Posterior cingulate gyrus (tissue), 11 donors: ENCODE data around the gene TNS3.
A peak's percentile ranks its signal among the peaks of the same experiment; 100 is the strongest.

ENCODE experiments used
- DNase-seq, 10 donors: peaks; one replicate each; pipeline versions ENCODE4 v3.0.0 to v3.0.0-alpha.2; 2020 to 2021; ENCODE audit warnings: mixed read lengths in 3 of 10
- intact Hi-C: fragments of 100-400 bp; cut with DNase I; formaldehyde crosslinking; loops from one replicate; pipeline ENCODE4 v1.15.1; 2023

TNS3 gene

DNA sequence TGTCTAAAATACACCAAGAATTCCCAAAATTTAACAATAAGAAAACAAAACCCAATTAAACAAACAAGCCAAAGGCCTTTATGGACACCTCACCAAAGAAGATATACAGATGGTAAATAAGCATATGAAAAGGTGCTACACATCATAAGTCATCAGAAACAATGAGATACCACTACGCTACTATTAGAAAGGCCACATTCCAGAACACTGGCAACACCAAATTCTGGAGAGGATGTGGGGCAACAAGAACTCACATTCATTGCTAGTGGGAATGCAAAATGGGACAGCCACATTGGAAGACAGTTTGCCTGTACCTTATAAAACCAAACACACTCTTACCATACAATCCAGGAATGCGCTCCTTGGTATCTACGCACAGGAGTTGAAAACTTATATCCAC, 291.4 kb downstream of the TNS3 start:
- DNase-seq = no peak
- intact Hi-C loops = no loop called here

DNA sequence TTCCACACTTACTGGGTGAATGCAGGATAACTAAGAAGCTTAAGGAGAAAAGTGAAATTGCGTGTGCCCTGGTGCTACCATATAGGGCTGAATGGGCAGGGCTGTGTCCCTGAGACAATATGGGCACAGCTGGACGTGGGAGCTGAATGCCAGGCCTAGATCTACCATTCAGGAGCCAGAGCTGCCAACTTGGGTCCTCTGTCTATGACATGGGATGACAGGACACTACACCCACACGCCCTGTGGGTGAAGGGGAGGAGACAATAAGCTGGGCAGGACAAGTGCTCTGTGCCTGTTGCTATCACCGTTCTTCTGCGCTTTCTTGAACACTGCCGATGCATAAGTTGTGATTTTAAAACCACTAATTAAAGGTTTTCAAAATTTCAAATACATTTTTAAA, 293.9 kb downstream of the TNS3 start:
- intact Hi-C loops = no loop called here

DNA sequence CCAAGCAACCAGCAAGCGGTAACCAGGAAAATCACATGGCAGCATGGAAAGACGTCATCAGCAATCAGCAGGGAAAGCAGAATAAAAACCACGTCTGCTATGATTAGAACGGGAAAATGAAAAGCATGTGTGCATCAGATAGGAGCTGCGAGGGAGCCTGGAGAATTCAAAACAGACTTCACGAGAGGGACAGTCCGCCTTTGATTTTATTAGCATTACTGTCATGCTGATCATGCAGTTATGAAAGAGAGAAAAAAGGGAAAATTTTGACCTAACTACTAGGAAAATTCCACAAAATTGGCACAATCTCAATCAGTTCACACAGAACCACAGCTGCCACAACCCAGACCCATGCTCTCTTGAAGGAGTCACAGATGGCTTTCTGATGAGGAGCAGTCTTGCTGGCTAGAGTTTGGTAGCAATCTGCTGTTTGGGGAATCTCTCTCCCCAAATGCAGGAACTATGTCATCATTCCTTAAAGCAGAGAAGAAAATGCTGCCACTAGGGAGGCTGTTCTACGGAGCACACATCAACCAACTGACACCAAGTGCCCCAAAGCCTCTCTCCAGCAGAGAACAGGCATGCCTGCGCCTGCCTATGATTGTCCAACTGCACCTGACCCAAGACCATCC, 295.9 kb downstream of the TNS3 start:
- DNase-seq = no peak
- intact Hi-C loops = no loop called here

More for the DNA sequence above, 293.9 kb downstream of the TNS3 start:
- DNase-seq = no peak

DNA sequence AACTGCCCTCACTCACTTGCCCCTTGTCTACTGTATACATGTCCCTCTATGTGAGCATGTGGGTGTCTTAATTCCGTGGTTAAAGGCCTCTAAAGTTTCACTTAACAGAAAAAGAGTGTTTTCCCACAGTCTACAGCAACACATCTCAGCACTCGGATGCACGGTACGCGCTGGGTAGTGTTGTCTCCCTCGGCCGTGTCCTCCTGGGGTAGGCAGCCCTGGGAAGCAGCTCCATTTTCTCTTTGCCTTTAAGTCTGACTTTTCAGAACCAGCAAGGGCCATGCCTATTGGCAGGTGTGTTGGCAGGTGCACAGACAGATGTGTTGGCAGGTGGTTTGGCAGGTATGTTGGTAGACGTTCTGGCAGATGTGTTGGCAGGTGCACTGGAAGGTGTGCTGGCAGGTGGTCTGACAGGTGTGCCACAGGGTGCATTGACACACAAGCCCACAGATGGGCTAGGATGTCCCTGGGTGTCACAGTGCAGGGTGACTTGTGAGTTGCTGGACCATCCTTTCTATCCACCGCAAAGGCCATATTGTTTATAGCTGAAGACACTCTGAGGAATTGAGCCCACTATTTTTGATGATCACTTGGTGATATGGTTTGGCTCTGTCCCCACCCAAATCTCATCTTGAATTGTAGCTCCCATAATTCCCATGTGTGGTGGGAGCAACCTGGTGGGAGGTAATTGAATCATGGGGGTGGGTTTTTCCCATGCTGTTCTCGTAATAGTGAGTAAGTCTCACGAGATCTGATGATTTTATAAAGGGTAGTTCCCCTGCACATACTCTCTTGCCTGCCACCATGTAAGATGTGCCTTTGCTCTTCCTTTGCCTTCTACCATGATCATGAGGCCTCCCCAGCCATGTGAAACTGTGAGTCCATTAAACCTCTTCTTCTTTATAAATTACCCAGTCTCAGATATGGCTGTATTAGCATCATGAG, 296.9 kb downstream of the TNS3 start:
- intact Hi-C loops = no loop called here
- DNase-seq = no peak

DNA sequence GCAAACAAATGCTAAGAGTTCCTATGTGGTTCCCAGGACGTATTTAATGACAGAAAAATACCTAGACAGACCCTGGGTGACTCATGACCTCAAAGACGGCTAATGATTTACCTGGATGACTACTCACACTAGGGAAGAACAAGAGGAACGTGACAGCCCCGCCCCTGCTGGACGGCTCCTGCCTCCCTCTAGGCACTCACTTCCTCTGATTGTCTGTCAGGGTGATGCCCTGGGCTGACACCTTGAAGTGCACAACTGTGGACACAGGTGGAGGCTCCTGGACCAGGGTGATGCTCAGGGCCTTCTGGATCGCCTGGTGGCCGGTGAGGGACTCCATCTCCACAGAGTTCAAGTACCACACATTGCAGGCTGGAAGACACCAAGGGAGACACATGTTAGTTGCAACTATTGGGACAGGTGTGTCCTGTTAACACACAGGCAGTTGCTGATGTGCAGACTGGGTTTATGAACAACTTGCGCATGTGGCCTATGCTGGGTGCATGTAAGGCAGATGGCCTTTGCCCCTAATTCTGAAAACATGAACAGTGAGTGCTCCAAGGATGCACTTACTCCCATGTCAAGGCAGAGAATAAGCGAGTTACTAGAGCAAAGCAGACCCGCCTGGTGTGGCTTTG, 298.3 kb downstream of the TNS3 start:
- peak in 1 of 10 donors; percentile 59 for DNase-seq
- intact Hi-C loops = no loop called here

DNA sequence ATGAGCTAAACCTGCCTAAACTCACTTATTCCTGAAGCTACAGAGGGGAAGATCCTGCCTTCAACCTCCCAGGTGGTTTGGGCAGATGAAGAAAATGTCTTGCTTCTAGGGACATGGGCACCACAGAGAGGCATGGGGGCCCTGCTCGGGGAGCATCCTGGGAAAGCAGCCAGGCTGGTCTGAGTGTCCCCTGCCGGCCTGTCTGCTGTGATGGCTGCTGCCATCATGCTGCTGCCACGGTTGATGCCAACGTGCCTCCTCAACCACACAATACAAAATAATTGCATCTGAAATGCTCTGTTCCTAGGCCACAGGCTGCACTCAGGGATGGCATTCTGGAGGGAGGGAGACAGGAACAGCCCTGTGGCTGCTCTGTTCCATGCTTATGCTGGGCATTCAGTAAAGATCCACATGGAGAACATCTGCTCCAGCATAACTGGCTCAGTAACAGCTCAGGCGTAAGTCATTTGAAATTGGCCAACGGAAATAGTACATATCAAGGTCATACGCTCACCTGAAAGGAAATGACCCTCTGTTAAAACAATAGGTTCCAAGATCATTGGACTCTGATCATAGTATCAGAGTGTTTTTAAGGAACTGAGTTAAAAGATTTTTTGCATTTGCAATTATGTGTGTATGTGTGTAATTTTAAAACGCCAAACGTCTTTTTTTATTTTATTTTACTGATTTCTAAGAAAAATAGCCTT, 299.0 kb downstream of the TNS3 start:
- DNase-seq = no peak
- intact Hi-C loops = no loop called here

DNA sequence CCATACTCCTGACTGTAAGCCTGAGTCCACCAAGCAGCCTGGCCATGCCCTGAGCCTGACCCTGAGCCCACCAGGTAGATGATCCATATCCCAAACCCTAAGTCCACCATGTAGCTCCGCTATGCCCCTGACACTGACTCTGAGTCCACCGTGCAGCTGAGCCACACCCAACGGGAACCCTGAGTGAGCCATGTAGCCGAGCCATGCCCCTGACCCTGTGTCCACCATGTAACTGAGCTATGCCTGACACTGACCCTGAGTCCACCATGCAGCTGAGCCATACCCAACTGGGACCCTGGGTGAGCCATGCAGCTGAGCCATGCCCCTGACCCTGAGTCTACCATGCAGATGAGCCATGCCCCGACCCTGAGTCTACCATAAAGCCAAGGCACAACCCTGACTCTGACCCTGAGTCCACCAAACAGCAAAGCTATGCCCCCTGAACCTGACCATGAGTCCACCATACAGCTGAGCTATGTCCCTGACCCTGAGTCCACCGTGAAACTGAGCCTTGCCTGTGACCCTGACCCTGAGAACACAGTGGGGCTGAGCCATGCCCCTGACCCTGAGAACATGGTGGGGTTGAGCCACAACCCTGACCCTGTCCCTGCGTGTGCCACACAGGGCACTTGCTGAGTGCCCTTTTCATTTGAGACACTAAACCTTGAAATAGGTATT, 299.8 kb downstream of the TNS3 start:
- intact Hi-C loops = no loop called here
- no peak for DNase-seq

DNA sequence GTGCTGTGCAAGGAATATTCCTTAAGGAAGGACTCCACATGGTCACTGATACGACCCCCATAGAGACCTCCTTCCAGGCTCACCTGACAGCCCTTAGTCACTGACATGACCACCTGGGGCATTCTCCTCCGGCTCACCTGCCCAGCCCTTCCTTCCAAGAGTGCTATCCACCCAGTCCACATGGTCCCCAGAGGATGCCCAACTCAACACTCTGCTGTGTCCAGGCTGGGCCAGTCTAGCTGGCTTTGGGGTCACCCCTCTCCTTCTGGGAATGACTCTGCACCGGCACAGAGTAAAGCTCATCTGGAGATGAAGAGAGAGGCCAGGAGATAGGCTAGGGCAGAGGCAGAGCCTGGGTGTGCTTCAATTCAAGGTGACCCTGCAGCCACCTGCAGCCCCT, 300.8 kb downstream of the TNS3 start:
- no peak for DNase-seq
- intact Hi-C loops = no loop called here

DNA sequence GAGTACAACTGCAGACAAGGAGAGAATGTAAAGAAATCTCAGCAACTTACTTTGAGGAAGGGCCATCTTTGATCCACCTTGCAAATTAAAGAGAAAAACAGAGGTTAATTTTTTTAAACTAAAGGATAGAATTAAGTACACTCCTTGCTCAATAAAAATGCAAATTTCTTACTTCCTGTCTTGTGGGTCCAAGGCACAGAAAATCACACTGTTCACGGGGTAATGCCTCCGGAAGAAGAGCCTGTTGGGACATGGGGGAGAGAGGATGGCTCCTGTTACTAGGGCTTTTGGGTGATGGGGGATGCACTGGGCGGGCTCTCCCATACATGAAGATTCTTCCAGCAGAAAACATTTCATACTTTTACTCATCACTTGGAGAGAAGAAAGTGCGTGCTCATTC, 301.8 kb downstream of the TNS3 start:
- no peak for DNase-seq
- intact Hi-C loops = no loop called here

DNA sequence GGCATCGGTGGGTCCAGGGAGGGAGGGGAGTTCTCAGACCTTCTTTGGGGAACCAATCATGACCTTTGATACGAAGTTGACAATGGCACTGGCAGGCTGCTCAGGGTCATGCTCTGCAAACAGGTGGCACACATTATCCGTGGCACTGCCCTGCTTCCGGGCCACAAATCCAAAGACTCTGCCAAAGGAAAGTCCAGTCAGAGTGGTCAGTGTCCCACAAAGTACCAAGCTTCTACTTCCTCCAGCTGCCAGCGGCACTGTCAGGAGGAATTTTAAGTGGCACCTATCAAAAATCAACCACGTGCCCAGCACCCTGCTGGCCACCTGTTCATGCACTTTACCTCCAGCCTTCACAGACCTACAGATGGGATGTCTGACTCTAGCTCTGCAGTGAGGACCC, 303.9 kb downstream of the TNS3 start:
- intact Hi-C loops = no loop called here
- no peak for DNase-seq

DNA sequence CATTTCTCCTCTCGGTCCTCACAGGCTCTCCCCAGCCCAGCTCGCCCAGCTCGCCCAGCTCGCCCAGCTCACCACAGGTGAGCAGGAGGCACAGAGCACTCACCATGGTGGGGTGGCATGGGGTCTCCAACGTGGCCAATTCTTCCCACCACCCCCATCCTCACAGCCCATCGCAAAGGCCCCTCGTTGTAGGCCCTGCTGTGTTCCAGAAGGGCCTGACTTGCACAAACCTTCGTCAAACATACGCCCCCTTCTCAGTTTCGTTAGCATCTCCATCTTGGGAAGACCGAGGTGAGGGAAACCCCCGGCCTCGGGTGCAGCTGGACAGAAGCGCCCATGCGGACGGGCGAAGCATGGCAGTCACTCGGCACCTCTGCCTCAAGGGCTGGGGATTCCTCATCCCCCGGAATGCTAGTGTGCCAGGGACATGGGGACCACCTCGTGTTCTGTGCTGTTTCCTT, 304.6 kb downstream of the TNS3 start:
- intact Hi-C loops = no loop called here
- DNase-seq = peak in 1 of 10 donors; percentile 70

DNA sequence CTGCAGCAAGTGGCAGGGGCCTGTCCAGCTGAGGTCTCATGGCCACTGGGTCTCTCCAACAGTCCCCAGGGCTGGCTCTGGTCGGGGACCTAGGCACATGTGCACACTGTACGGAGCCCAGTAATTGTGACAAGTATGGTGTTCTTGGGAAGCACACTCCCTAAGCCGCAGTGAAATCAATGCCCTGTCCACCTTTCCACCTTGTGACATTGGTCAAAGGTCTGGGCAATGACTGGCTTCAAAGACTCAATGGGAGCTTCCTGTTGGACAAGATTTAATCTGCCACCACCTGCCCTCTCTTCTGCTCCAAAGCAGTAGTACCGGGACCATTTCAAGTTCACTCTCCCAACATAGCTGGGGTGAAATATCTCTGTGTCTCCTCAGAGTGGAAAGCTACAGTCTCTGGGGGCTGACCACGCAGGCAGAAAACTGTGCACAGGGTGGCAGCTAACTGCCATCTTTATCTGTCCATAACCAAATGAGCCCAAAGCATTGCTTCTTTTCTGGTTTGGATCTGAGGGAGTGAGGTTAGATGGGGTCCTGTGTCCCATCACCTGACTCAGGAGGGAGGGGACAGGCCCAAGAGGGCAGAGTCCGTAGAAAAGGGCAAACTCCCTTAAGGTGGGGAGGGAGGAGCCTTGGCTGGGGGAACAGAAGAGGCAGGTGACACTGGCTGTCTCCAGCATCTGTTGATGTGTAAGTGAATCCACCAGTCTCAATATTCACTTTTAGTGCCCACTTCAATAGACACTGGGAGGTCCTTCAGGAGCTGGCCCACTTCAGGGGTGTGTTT, 307.7 kb downstream of the TNS3 start:
- intact Hi-C loops = no loop called here
- DNase-seq = no peak

DNA sequence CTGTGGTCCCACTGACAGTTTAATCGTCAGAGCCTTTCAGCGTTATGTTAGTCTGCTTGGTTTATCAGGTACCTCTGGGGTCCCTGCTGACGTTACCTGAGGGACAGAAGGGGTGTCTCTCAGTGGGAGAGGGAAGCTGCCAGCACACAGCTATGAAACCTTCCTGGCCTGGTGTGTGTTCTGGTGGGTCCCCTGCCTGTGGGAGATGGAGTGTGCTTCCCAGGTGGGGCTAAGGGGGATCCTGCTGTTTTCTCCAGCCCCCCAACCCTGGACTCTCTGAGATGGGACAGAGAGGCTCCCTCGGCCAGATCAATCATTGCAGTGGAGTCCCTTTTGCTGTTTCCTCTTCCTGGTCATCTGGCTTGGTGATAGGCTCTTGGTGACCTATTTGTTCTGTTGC, 308.8 kb downstream of the TNS3 start:
- intact Hi-C loops = no loop called here
- DNase-seq = no peak

DNA sequence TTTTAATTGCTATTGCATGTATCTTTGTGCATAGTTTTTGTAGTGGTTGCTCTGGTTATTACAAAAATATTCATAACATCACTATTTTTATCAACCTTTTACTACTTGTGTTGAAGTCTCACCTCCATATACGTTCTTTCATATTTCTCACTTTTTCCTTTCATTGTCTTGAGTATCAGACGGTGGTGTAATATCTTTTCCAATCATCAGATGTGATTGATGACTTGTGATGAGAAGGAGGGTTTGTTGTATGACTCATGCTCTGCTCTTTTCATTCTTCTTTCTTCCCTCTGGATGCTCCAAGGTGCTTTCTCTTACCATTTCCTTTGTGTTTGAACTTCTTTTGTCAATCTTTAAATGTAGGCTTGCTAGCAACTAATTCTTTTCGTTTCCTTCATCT, 310.2 kb downstream of the TNS3 start:
- DNase-seq = no peak
- intact Hi-C loops = no loop called here

DNA sequence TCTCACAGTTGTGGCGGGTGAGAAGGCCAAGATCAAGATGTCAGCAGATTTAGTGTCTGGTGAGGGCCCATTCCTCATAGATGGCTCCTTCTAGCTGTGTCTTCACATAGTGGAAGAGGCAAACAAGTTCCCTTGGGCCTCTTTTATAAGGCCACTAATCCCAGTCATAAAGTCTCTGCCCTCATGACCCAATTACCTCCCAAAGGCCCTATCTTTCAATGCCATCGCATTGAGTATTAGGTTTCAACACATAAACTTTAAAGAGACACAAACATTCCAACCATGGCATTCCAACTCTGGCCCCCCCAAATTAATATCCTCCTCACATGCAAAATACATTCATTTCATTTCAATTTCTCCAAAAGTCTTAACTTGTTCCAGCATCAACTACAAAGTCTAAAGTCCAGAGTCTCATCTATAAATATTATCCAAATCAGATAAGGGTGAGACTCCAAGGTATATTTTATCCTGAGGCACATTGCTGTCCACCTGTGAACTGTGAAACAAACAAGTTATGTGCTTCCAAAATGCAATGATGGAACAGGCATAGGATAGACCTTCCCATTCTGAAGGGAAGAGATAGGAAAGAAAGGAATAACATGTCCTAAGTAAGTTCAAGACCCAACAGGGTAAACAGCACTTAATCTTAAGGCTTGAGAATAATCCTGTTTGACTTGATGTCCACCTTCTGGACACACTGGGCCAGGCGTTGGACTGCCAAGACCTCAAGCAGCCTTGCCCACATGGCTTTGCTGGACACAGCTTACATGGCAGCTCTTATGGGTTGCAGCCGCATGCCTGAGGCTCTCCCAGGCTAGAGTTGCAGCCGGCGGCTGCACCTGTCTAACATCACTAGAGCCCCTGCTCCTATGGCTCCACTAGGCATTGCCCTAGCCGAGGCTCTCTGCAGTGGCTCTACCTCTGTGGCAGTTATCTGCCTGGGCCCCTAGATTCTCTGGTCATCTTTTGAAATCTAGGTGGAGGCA, 312.8 kb downstream of the TNS3 start:
- intact Hi-C loops = loop anchor here (5.0 kb wide), 1 partner anchor 163 kb away; no protein-coding TSS in a partner anchor
- no peak for DNase-seq

DNA sequence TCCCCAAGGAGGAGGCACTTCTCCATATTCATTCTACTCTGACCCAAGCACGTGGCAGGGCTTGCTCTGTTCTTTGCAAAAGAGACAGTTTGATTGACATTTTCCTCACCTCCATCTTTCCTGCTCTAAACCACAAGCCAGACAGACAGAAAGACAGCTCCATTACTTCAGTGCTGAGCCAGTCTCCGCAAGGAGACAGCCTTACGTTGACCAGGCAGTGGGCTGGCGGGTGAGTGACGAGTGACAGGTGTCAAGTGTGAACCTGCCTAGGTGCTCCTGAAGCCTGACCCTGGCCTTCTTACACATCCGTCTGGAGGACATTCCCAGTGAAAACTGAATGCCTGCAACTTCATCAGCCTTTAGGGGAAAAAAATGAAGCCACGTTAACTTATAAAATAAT, 314.6 kb downstream of the TNS3 start:
- intact Hi-C loops = loop anchor here (5.0 kb wide), 1 partner anchor 165 kb away; no protein-coding TSS in a partner anchor
- no peak for DNase-seq

DNA sequence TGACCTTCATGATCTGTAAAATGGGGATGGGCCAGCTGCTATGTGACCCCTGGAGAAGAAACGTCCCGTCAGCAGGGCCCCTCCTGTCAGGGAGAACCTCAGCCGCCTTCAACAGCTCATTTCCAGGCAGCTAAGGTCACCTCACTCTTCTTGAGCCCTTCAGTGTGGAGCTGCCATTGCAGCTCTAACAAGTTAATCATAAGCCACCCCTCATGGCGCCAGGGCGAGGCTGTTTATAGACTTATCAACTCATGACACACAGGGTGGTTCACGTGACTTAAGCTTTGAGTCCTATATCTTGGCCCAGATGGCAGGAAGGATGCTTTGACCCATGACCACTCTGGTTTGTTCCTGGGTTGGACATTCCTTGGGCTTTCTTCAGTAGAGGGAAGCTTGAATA, 315.1 kb downstream of the TNS3 start:
- no peak for DNase-seq

DNA sequence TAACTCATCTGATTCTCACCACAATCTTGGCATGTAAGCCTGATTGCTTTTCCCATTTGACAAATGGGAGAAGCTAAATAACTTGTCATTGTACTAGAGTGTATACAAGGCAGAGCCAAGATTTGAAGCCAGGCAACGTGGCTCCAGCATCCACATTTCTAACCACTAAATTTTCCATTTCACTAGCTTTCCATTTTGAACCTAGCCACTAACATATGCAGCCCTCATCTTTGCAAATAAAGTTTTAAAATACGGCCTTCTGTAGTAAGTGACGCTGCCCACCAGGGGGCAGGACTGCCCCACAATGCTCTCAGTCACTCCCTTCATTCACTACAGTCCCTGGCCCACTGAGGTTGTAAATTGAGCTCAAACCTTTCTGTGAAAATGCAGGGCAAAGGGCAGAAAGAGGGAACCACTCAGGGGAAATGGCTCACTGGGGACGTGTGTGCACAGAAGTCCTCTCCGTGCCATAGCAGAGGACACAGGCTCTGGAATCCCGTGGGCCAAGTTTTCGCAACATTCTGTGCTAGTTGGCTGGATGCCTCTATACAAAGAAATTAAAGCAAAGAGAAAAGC, 315.7 kb downstream of the TNS3 start:
- intact Hi-C loops = loop anchor here (1.0 to 5.0 kb wide), 2 partner anchors 166 to 553 kb away; no protein-coding TSS in a partner anchor
- DNase-seq = peak in 7 of 10 donors; percentile 56 to 95 (median 68)

More for the DNA sequence above, 315.1 kb downstream of the TNS3 start:
- intact Hi-C loops = loop anchor here (1.0 to 5.0 kb wide), 2 partner anchors 166 to 553 kb away; no protein-coding TSS in a partner anchor
